ENCODE measurements around the gene IQCK. TPM values are rescaled to one million over a fixed set of nuclear protein-coding genes. Genes with fewer than 3 reads are reported as not detected.
"Not testable (repeated sequence)": the region's sequence is repeated elsewhere in the genome, so short reads cannot be mapped to it uniquely, and the experiment has no call there.

The IQCK gene
- polyA plus RNA-seq, 3 donors = 5.3 to 9.2 (median 7.5) TPM

DNA sequence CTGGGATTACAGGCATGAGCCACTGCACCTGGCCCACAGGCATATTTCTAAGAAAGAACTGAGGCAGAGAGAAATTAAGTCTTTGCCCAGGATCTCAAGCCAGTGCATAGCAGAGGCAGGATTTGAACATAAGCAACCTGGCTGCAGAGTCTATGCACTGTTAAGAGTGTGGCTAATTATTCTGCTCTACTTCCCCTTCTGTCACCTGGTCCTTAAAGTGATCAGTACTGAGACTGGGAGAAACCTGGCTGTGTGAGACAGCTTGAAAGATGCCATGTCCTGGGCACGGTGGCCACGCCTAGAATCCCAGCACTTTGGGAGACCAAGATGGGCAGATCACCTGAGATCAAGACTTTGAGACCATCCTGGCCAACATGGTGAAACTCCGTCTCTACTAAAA is 58.1 kb downstream of the IQCK start:
- no peak overlapping the region for H3K27ac ChIP-seq (ENCODE audit: low read depth, low read length)
- WGBS, 3 donors = 94 to 98% (median 94%) methylated on average over 3 of the region's 3 CpGs

DNA sequence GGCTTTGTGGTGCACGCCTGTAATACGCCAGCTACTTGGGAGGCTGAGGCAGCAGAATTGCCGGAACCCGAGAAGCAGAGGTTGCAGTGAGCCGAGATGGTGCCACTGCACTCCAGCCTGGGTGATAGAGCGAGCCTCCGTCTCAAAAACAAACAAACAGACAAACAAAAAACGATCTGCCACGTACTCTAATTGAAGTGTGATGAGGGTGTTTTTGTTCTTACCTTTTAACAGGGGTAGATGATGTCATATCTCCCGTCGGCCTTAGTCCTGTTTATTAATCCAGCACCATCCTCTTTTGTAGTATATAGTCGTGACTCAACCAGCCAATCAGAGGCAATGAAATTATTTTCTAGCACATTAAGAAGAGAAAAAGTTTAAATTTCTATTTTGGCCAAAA is 58.5 kb downstream of the IQCK start:
- no peak overlapping the region for H3K27ac ChIP-seq (ENCODE audit: low read depth, low read length)
- 87 to 90% (median 90%) methylated on average over 12 of the region's 12 CpGs for WGBS, 3 donors

DNA sequence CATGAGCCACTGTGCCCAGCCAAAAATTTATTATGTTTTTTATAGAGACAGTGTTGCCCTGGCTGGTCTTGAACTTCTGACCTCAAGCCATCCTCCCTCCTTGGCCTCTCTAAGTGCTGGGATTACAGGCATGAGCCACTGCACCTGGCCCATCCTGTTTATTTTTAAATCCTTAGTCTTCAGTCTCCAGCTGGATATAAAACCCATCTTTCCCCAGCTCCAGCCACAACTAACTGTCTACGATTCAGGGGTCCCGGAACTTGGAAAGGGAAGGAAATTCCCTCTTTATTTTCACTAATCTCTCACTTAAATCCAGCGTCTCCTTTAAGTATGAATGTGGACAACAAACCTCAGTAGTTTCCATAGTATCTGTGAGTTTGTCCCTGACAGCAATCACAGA is 62.2 kb downstream of the IQCK start:
- 85 to 93% (median 91%) methylated on average over 3 of the region's 3 CpGs for WGBS, 3 donors

DNA sequence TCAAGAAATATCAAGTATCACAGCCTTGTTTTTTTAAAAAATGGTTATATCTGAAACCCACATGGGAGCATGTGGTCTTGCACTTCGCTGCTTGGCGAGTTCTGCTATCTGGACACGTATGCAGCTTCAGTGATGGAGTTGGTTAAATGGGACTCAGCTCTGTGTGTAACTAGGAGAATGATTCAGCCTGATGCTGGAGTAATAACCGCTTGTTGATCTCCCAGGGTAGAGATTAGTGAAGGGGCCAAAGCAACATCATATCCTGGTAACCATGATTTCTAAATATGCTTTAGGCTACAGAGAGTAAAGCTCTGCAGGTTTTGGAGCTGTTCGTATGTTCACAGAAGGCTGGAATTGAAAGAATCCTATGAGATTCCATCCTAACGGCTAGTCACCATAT is 63.2 kb downstream of the IQCK start:
- 70 to 88% (median 77%) methylated on average over 6 of the region's 6 CpGs for whole genome bisulfite sequencing, 3 donors
- H3K27ac ChIP-seq (ENCODE audit: low read depth, low read length) = no peak overlapping the region

More for the DNA sequence above, 62.2 kb downstream of the IQCK start:
- no peak overlapping the region for H3K27ac ChIP-seq (ENCODE audit: low read depth, low read length)

DNA sequence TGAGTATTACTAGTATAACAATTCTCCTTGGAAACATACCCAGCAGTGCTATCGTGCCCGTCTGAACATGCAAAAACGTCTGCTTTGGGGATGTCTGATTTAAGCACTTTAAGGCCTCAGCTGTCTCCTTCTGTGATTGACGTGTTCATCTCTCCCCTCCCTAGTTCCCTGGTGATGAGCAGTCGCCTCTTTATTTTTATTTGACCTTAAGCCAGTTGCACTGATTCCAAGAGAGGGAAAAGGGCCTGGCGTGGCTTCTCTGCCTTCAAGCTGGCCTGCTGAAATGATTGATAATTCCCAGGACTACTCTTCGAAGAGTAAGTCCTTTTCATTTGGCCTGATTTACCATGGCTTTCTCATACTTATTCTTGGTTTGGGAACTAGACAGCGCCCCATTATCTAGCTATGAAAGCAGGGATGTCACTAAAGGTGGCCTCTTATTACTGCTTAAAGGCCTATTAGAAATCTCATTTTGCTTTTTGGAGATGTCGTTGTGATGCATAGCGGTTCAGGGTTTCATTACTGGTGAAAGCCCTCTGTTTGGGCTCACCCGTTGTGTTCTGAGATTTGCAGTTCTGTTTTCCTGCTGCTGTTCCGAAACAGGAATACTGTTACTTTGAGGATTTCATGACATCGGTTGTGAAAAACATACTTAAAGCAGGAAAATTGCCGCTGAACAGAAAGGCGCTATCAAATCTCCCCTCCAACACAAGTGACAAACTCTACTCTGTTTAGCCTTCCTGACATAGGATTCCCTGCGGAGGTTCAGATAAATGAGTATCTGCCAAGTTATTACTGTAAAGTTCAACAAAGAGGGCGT is 65.5 kb downstream of the IQCK start:
- WGBS, 3 donors = 48 to 80% (median 60%) methylated on average over 17 of the region's 17 CpGs
- H3K27ac ChIP-seq (ENCODE audit: low read depth, low read length) = no peak overlapping the region

DNA sequence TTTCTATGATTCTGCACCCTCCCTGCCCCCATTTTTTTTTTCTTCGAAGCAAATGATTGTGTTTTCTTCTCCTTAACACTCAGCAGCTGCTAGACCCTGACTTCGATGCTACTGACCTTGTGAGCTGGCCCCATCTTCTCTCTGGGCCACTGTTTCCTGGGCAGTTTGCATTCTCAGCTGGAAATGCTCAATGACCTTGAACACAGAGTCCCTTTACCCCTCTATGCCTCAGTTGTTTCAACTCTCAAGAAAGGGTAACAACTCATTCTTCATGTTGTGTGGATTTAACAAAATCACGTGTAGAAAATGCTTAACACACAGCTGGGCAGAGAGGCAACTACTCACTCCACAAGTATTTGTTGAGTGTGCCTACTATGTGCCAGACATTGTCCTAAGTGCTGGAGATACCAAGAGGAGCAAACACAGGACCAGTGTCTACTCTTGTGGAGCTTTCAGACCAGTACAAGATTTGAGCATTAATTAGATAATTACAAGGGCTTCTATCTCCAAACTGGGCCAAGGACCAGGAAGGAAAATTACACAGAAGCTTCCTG is 66.2 kb downstream of the IQCK start:
- WGBS, 3 donors = 57 to 73% (median 66%) methylated on average over 3 of the region's 3 CpGs
- H3K27ac ChIP-seq (ENCODE audit: low read depth, low read length) = no peak overlapping the region

DNA sequence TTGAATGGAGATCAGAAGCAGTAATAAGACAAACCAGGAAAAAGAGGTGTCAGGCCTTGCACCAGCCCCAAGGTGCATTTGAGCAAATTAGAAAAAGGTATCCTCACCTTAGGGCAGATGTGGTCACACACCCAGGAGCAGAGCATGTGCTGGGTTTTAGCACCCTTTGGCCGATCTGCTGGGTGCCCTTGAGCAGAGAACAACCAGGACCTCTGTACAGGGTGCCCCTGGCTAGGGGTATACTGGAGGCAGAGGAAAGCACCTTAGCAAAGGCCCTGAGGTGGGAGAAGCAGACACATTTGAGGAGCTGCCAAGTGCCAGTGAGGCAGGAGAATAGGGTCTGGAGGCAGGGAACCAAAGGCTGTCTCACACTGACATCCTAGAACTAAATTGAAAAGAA is 67.0 kb downstream of the IQCK start:
- WGBS, 3 donors = 91 to 100% (median 94%) methylated on average over 1 of the region's 1 CpG
- H3K27ac ChIP-seq (ENCODE audit: low read depth, low read length) = no peak overlapping the region

DNA sequence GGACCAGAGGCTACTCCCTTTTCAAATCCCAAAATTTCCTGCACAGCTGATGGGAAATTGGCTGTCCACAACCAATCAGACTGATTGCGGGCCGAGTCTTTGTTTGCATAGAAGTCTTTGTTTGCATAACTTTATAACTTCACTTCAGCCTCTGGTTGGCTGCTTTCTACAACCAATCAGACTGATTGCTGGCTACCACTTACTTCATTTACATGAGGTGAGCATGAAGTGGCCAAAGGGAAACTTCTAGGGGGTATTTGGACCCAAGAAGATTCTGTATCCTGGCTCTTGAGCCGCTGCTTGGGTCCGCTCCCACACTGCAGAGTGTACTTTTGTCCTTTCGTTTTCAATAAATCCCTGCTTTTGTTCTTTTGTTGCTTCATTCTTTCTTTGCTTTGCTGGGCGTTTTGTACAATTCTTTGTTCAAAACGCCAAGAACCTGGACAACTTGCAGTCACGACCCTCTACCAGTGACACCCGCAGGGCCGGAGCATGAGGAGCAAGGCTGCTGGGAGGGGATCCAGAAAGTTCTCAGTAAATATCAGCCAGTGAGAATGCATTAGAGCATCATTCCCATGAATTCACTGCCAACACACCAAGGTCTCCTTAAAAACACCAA is 67.5 kb downstream of the IQCK start:
- WGBS, 3 donors = 58 to 71% (median 66%) methylated on average over 10 of the region's 10 CpGs
- no peak overlapping the region for H3K27ac ChIP-seq (ENCODE audit: low read depth, low read length)

DNA sequence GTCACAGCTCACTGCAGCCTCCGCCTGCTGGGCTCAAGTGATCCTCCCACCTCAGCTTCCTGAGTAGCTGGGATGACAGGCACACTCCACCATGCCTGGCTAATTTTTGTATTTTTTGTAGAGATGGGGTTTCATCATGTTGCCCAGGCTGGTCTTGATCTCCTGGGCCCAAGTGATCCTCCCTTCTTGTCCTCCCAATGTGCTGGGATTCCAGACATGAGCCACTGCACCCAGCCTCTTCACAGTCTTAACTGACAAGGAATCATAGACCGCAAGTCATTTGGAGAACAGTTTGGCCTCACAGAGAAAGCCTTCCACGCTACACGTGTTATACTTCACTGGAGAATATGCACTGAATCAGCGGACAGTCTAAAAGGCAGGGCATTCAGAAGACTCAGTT is 83.3 kb downstream of the IQCK start:
- not testable (repeated sequence) for H3K27ac ChIP-seq (ENCODE audit: low read depth, low read length)
- WGBS, 3 donors = 80% methylated on average over 1 of the region's 5 CpGs; no CpG with 5 or more reads in 1 of the 3 donors

DNA sequence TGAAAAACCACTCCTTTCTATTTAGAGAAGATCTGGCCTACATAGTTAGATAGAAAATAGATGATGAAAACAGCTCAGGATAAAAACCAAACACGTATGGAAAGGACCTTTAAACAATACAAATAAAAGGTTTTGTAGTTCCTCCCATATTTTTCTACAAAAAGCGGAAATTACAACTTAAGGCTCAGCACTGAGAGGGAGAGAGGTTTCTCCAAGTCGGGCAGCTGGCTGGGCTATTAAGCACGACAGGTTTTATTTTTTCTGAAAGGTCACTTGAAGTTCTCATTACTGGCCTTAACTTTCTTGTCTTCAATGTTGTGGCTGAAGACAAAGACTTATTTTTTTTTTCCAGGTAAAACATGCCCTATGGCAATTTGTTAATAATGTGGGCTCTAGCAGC is 83.8 kb downstream of the IQCK start:
- WGBS, 3 donors = 59% methylated on average over 2 of the region's 4 CpGs; no CpG with 5 or more reads in 1 of the 3 donors
- H3K27ac ChIP-seq (ENCODE audit: low read depth, low read length) = not testable (repeated sequence)

DNA sequence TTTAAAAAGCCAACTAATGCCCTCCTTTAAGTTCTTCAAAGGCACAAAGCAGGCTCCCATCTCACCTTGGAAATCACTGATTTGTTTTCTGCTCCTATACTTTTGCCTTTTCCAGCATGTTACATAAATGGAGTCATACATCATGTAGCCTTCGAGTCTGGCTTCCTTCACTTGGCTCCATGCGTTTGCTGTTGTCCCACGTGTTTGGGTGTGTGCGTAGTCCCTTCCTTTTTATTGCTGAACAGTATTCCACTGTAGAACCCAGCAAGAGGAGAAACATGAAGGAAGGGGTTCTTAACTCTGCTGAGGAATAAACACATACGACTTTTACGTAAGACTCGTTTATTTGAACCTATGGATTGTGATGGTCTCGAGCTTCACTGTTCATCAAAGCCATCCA is 84.5 kb downstream of the IQCK start:
- WGBS, 3 donors = 73 to 85% (median 73%) methylated on average over 8 of the region's 8 CpGs
- H3K27ac ChIP-seq (ENCODE audit: low read depth, low read length) = no peak overlapping the region

DNA sequence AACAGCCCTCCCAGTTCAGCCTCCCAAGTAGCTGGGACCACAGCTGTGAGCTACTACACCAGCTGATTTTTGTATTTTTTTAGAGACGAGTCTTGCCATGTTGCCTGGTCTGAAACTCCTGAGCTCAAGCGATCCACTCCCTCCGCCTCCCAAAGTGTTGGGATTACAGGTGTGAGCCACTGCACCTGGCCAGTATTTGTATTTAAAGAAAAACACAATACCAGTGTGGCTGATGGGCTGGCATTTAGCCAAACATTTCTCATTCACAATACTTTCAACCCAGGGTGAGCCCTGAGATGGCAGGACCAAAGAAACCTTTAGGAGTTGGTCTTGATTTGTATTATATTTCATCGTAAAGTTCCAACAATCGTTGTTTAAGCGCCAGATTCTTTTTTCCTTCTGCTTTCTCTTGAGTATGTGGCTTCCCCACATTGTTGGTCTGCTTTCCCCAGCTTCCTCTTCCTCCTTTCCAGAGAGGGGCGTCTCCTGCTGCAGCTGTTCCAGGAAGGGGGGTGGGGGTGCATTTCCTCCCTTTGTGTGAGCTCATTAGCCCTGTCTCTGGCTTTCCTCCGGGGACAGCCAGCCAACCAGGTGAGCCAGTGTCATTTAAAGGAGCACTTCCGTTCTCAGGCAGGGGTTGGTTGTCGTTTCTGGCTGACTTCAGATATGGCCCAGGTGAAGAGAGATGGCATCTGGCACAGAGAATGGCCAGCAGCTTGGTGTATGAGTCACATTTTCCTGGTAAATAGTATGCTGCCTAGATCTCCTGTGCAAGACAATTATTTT is 86.7 kb downstream of the IQCK start:
- no peak overlapping the region for H3K27ac ChIP-seq (ENCODE audit: low read depth, low read length)
- 19 to 48% (median 32%) methylated on average over 10 of the region's 10 CpGs for WGBS, 3 donors

DNA sequence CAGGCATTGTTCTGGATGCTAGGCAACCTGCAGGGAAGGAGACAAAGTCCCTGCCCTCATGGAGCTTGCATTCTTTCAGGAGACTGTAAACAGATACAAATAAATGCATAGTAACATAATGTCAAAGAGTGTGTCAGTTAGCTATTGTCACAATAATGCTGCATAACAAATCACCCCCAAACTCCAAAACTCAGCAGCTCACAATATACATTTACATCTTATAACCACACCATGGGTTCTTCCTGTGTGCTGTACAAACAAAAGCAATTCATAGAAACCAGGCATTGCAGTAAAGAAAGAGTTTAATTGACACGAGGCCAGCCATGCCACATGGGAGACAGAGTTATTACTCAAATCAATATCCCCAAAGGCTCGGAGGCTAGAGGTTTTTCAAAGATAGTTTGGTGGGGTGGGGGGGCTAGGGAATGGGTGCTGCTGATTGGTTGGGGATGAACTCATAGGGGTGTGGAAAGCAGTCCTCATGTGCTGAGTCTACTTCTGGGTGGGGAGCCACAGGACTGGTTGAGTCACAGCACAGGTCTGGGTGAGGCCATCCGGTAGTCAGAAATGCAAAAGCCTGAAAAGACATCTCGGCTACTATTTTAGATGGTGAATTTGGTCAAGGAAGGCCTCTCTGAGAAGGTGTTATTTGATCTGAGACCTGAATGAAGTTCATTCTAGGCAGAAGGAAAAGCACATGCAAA is 87.5 kb downstream of the IQCK start:
- 90 to 92% (median 92%) methylated on average over 4 of the region's 4 CpGs for WGBS, 3 donors
- H3K27ac ChIP-seq (ENCODE audit: low read depth, low read length) = no peak overlapping the region

DNA sequence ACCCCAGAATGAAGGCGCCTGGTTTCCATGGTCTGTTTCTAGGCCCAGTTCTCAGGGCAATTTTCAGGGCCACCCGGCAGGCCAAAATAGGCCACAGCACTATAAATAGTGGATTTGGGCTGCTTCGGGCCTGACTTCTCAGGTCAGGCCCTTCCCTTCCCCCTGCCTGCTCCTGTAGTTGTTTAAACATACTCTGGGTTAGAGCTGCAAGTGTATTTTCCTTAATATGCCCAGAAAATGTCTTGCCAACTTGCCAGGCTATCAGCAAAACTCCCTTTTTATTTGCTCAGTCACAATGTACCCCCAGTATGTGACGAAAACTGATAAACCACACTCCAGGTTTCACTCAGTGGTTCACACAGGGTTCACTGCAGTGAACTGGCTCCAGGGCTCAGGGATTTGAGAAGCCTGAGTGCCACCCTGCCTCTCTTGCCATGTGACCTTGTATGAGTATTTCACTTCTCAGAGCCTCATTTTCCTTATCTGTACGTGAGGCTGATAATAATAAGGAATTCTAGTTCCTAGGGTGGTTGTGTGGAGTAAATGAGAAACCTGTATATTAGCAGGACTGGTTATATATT is 90.1 kb downstream of the IQCK start:
- no peak overlapping the region for H3K27ac ChIP-seq (ENCODE audit: low read depth, low read length)

DNA sequence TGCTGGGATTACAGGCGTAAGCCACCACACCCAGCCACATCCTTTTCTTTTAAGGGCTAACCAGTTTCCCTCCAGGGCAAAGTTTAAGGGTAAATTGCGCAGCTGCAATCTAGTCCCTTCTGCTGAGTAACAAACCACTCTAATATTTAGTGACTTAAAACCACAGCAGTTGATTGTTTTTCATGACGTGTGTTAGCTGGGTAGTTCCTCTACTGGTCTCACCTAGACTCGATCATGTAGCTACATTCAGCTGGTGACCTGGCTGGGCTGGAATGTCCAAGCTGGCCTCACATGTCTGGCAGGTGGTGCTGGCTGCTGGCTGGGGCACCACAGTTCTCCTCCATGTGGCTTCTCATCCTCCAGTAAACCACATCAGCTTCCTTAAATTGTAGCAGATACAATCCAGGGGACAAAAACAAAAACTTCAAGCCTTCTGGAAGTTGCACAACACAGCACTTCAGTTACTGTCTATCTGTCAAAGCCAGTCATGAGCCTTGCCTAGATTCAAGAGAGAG is 91.1 kb downstream of the IQCK start:
- WGBS, 3 donors = 48 to 75% (median 59%) methylated on average over 4 of the region's 4 CpGs
- no peak overlapping the region for H3K27ac ChIP-seq (ENCODE audit: low read depth, low read length)

More for the DNA sequence above, 90.1 kb downstream of the IQCK start:
- WGBS, 3 donors = 16 to 76% (median 71%) methylated on average over 5 of the region's 5 CpGs

DNA sequence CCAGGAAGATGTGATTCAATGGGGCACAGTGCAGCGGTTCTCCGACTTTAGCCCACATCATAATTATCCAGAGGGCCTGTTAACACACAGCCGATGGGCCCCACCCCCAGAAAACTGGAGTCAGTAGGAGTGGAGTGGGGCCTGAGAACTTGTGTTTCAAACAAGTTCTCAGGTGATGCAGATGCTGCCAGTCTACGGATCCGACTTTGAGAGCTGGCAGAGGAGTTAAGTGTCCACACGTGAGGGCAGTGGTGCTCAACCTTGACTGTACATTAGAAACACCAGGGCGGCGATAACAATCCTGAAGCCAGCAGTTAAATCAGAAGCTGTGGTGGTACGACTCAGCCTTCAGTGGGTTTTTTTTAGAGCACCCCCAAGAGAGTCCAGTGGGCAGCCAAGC is 91.6 kb downstream of the IQCK start:
- H3K27ac ChIP-seq (ENCODE audit: low read depth, low read length) = no peak overlapping the region

DNA sequence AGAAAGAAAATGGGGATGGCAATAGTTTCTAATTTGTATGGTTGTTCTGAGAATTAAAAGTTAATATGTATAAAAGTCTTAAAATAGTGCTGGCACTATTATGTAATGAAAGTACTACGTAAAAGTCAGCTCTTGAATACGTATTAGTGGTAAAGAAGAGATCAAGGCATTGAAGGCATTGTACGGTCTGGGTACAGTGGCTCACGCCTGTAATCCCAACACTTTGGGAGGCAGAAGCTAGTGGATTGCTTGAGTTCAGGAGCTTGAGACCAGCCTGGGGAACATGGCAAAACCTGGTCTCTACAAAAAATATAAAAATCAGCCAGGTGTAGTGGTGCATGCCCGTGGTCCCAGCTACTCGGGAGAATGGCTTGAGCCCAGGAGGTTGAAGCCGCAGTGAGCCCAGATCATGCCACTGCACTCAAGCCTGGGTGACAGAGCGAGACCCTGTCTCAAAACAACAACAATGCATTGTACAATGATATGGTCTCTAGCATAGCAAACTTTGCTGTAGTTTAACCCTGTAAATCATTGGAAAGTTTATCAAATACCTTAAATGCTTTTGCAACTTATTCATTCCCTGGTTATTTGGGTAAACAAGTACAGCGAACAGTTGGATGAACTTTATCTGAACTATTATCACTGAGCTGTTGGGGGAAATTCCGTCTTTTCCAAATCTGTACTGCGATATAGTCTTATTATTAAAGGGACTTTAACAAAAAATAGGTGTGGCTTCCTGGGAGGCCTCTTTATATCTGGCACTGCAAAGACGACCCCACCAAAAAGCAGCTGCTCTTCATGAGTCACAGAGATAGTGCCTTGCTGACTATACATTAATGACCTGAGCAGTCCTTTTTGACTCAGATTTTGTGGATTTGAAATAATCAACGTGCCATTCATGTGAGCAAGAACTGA is 93.0 kb downstream of the IQCK start:
- WGBS, 3 donors = 58 to 67% (median 64%) methylated on average over 13 of the region's 13 CpGs
- H3K27ac ChIP-seq (ENCODE audit: low read depth, low read length) = no peak overlapping the region

More for the DNA sequence above, 91.6 kb downstream of the IQCK start:
- WGBS, 3 donors = 88 to 92% (median 91%) methylated on average over 9 of the region's 9 CpGs
